ENCODE data around the gene FUCA1.

DNA sequence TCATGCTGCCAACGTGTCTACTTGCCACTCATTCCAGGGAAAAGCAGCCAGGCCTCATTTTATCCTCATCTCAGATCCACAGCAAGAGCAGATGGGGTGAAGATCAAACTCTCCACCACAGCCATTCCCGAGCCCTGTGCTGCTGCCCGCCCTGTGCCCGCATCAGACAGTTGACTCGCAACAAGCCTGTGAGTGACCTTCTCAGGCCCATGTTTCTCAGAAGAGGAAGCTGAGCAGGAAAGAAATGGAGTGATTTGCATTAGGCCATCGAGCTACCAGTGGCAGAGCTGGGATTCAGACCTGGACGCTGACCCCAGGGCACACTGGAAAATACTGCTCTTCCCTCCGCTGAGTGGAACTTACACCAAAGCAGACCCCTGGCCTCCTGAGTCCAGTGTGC is 43.8 kb upstream of the FUCA1 start:
- TF ChIP-seq EP300 (IDR thresholded peaks at IDR 0.05) = no peak
- TF ChIP-seq POLR2A (IDR thresholded peaks at IDR 0.05) = no peak
- TF ChIP-seq CTCF (IDR thresholded peaks at IDR 0.05) = no peak

Data from tibial nerve (tissue), 4 donors.